Measurements from ENCODE around the gene MPIG6B.

DNA sequence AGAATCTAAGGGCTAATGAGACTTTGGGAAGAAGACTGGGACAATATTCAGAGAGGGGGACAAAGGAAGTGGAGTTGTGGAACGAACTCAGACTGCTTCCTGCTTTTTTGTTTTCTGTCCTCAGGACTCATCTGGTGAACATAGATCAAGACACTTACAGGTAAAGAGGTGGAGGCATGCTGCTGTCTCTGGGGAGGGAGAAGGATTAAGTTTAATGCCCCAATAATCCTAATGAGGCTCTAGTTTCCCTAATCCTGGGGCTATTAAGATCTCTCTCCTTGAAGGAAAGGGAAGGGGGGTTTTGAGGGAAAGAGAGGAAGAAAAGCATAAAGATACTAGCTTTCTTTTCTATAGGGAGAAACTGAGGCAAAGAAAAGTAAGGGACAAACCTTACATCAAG, 21.2 kb downstream of the MPIG6B start:
- TF ChIP-seq RAD21 (conservative IDR thresholded peaks at IDR 0.05 in 1 of 2, IDR thresholded peaks at IDR 0.05 in 1 of 2) = no peak
- TF ChIP-seq, protein P1, sequence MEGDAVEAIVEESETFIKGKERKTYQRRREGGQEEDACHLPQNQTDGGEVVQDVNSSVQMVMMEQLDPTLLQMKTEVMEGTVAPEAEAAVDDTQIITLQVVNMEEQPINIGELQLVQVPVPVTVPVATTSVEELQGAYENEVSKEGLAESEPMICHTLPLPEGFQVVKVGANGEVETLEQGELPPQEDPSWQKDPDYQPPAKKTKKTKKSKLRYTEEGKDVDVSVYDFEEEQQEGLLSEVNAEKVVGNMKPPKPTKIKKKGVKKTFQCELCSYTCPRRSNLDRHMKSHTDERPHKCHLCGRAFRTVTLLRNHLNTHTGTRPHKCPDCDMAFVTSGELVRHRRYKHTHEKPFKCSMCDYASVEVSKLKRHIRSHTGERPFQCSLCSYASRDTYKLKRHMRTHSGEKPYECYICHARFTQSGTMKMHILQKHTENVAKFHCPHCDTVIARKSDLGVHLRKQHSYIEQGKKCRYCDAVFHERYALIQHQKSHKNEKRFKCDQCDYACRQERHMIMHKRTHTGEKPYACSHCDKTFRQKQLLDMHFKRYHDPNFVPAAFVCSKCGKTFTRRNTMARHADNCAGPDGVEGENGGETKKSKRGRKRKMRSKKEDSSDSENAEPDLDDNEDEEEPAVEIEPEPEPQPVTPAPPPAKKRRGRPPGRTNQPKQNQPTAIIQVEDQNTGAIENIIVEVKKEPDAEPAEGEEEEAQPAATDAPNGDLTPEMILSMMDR (IDR thresholded peaks at IDR 0.05) = no peak
- no peak for TF ChIP-seq JUNB (IDR thresholded peaks at IDR 0.05)
- TF ChIP-seq BHLHE40 (IDR thresholded peaks at IDR 0.05; ENCODE audit: low read depth, low read length) = no peak
- no peak for TF ChIP-seq KDM1A (IDR thresholded peaks at IDR 0.05; ENCODE audit: low read depth)
- TF ChIP-seq EP300 (IDR thresholded peaks at IDR 0.05) = no peak
- no peak for TF ChIP-seq NFE2L2 (conservative IDR thresholded peaks at IDR 0.05; ENCODE audit: low read length)
- TF ChIP-seq CHD4 (IDR thresholded peaks at IDR 0.05; ENCODE audit: borderline replicate concordance) = no peak
- TF ChIP-seq PHF8 (IDR thresholded peaks at IDR 0.05; ENCODE audit: borderline replicate concordance, low read depth) = no peak
- no peak for TF ChIP-seq POLR2A (IDR thresholded peaks at IDR 0.05; ENCODE audit: low read length)
